Retinal pigment epithelial cell (primary cell): Measurements from ENCODE around the gene CD70.
"Not testable (repeated sequence)": the region's sequence is repeated elsewhere in the genome, so short reads cannot be mapped to it uniquely, and the experiment has no call there.

Experiments
- DNase-seq: peaks from one replicate; pipeline ENCODE4 v3.0.0-alpha.2; 2010; ENCODE audit warnings: low read depth
- H3K4me3 ChIP-seq: 2 replicates; pipeline ENCODE4 v1.5.1; 2011; ENCODE audit warnings: mild to moderate bottlenecking, low read length, control low read depth, moderate library complexity
- CTCF ChIP-seq: conservative IDR thresholded peaks from 2 replicates; pipeline ENCODE4 v1.5.1; 2011; ENCODE audit warnings: low read depth, low read length, control low read depth, inconsistent platforms

CD70 gene

DNA sequence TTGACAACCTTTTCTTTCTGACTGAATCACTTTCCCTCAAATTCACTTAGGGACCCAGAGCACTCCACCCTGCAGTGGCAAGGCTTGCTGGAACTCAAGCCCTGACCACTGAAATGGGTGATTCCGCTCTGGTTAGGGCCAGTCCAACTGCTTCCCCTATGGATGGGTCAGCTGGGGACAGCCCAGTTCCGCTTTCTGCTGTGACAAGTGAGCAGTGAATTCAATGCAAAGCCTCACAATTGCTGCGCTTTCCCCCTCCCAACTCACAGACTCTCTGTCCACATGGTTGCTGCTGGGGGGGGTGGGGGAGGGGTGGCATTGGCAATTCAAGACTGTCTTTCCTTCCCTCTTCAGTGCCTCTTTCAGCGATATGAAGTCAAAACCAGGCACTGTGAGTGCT is 18.7 kb downstream of the CD70 start:
- no peak for TF ChIP-seq CTCF
- DNase-seq = no peak
- no peak overlapping the region for H3K4me3 ChIP-seq

GRCh38 chr19:6571167-6571566 is 19.8 kb downstream of the CD70 start:
- no peak for TF ChIP-seq CTCF
- H3K4me3 ChIP-seq = no peak overlapping the region
- DNase-seq = no peak

DNA sequence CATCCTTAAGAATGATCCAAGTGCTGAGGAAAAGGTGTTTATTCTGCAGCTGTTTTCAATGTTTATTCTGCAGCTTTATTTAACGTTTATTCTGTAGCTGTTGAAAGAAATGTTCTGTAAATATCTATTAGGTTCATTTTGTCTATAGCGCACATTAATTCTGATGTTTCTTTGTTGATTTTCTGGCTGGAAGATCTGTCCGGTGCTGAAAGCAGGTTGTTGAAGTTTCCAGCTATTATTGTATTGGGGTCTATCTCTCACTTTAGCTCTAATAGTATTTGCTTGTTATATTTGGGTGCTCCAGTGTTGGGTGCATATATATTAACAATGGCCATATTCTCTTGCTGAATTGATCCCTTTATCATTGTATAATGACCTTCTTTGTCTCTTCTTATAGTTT is 20.2 kb downstream of the CD70 start:
- TF ChIP-seq CTCF = no peak
- no peak overlapping the region for H3K4me3 ChIP-seq
- DNase-seq = no peak

DNA sequence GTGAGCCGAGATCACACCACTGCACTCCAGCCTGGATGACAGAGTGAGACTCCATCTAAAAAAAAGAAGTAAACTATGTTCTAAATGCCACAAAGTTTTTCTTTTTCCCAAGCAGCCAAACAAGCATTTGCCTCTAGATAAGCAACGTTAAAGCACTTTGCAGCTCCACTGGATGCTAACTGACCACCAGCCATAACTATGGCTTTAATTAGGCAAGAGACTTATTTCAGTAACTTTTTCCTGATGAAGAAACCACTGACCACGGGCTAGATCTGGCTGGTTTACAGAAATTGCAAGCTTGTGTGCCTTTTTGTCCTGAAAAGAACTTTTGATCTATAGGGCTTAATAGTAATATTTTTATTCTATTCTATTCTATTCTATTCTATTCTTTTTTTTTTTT is 22.1 kb downstream of the CD70 start:
- no peak for TF ChIP-seq CTCF
- H3K4me3 ChIP-seq = no peak overlapping the region
- DNase-seq = no peak

GRCh38 chr19:6568010-6568526 is 22.9 kb downstream of the CD70 start:
- no peak overlapping the region for H3K4me3 ChIP-seq
- TF ChIP-seq CTCF = no peak
- no peak for DNase-seq

DNA sequence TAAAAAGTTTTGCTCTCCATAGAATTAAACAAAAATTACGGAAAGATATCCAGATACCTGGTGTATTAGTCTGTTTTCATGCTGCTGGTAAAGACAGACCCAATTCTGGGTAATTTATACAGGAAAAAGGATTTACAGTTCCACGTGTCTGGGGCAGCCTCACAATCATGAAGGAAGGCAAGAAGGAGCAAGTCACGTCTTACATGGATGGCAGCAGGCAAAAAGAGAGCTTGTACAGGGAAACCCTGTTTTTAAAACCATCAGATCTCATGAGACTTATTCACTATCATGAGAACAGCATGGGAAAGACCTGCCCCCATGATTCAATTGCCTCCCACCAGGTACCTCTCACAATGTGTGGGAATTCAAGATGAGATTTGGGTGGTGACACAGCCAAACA is 24.2 kb downstream of the CD70 start:
- DNase-seq, H3K4me3 ChIP-seq: not testable (repeated sequence)

DNA sequence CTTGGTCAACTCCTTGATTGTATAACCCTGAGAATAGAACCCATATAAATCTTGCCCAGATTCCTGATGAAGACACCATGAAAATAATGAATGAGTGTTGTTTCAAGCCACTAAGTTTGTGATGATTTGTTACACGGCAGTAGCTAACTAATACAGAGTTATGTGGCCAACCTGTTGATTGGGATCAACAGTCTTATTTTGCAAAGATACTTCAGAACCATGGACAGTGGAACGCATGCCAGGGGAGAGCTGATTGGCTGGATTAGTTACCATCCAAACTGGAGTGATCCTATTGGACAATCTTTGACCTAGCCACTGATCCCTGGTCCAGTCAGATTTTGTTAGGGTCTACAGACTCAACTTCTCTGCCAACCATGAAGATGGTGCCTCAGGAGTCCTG is 26.6 kb downstream of the CD70 start:
- no peak for DNase-seq
- no peak for TF ChIP-seq CTCF
- H3K4me3 ChIP-seq = no peak overlapping the region

- H3K4me3 ChIP-seq, DNase-seq: not testable (repeated sequence)
Observed at GRCh38 chr19:6562437-6562836, 28.5 kb downstream of the CD70 start.
